H1 (cell line): ENCODE data around the gene SOCS6. TPM values are rescaled to one million over a fixed set of nuclear protein-coding genes. Genes with fewer than 3 reads are reported as not detected.

Experiments
- CTCF ChIA-PET: fragments of 300-600 bp; sonication (Branson Sonifier 250); formaldehyde crosslinking; loops from one replicate; lab custom pipeline; 2021; ENCODE audit not compliant: partially characterized antibody; lab: Charles Lee
- POLR2A ChIA-PET: fragments of 300-600 bp; sonication (Branson Sonifier 250); formaldehyde crosslinking; loops from one replicate; lab custom pipeline; 2021; ENCODE audit warnings: inconsistent platforms; ENCODE audit not compliant: partially characterized antibody; lab: Charles Lee
- DNase-seq, 2 experiments: peaks; one replicate each; pipeline versions ENCODE4 v3.0.0 to v3.0.0-alpha.2; 2010 to 2022; ENCODE audit warnings: low spot score in 2 of 2, low read depth in 1 of 2, mixed read lengths in 1 of 2
- FAIRE-seq: peaks from 2 replicates; lab custom pipeline; 2011; peaks lifted over from hg19 to GRCh38; lab: Jason Lieb, UNC
- H2AFZ ChIP-seq: 2 replicates; pipeline ENCODE4 v1.8.1; 2012; ENCODE audit warnings: low read length, inconsistent platforms
- H2AK5ac ChIP-seq: 2 replicates; pipeline ENCODE4 v1.6.1; 2013; ENCODE audit warnings: low read depth, low read length
- H2BK120ac ChIP-seq: replicated peaks from 2 replicates; pipeline ENCODE3; 2013; ENCODE audit warnings: low read depth, low read length, inconsistent platforms
- H2BK12ac ChIP-seq: 2 replicates; pipeline ENCODE4 v1.6.1; 2013; ENCODE audit warnings: low read depth, low read length
- H2BK15ac ChIP-seq: 2 replicates; pipeline ENCODE4 v1.6.1; 2013; ENCODE audit warnings: low read length
- H2BK20ac ChIP-seq: 2 replicates; pipeline ENCODE4 v1.6.1; 2013; ENCODE audit warnings: low read length
- H2BK5ac ChIP-seq: 2 replicates; pipeline ENCODE4 v1.6.1; 2013; ENCODE audit warnings: low read depth, low read length
- H3K14ac ChIP-seq: 2 replicates; pipeline ENCODE4 v1.6.1; 2013; ENCODE audit warnings: inconsistent platforms; ENCODE audit not compliant: insufficient read length
- H3K18ac ChIP-seq: 2 replicates; pipeline ENCODE4 v1.6.1; 2013; ENCODE audit warnings: low read length; ENCODE audit errors: extremely low read depth
- H3K23ac ChIP-seq: 2 replicates; pipeline ENCODE4 v1.6.1; 2013; ENCODE audit warnings: inconsistent platforms; ENCODE audit not compliant: insufficient read length
- H3K23me2 ChIP-seq: 2 replicates; pipeline ENCODE4 v1.6.1; 2013; ENCODE audit warnings: low read depth, low read length
- H3K27ac ChIP-seq: 2 replicates; pipeline ENCODE4 v1.6.1; 2011; ENCODE audit warnings: low read depth, low read length, inconsistent platforms
- H3K27me3 ChIP-seq, 4 experiments: replicated peaks in 1 of 4; 1 replicate in 1 of 4; 2 replicates in 3 of 4; pipeline versions ENCODE4 v1.6.1 to v1.8.1; 2011 to 2013; ENCODE audit warnings: low read length in 3 of 4, mild to moderate bottlenecking in 3 of 4, inconsistent platforms in 2 of 4, mixed read lengths in 2 of 4, moderate library complexity in 1 of 4; ENCODE audit not compliant: control insufficient read depth in 3 of 4, insufficient read depth in 3 of 4; ENCODE audit errors: extremely low read depth in 1 of 4
- H3K36me3 ChIP-seq, 4 experiments: 2 replicates each; pipeline versions ENCODE4 v1.6.1 to v1.8.1; 2011 to 2013; ENCODE audit warnings: mild to moderate bottlenecking in 4 of 4, low read length in 3 of 4, moderate library complexity in 2 of 4, control low read depth in 1 of 4, inconsistent platforms in 1 of 4; ENCODE audit not compliant: insufficient read depth in 4 of 4, control insufficient read depth in 2 of 4
- H3K4ac ChIP-seq: replicated peaks from 2 replicates; pipeline ENCODE3; 2013; ENCODE audit warnings: low read length, low read depth, mixed read lengths, inconsistent platforms; ENCODE audit not compliant: insufficient read length
- H3K4me1 ChIP-seq, 4 experiments: replicated peaks in 1 of 4; 1 replicate in 1 of 4; 2 replicates in 3 of 4; pipeline versions ENCODE4 v1.6.1 to v1.8.1; 2011 to 2013; ENCODE audit warnings: low read length in 3 of 4, inconsistent platforms in 2 of 4, mixed read lengths in 1 of 4; ENCODE audit not compliant: insufficient read depth in 4 of 4, control insufficient read depth in 3 of 4
- H3K4me2 ChIP-seq, 2 experiments: 2 replicates each; pipeline versions ENCODE4 v1.6.1 to v1.8.1; 2011 to 2013; ENCODE audit warnings: low read depth in 2 of 2, low read length in 2 of 2, control low read depth in 1 of 2, inconsistent platforms in 1 of 2, mild to moderate bottlenecking in 1 of 2; ENCODE audit not compliant: insufficient read depth in 1 of 2
- H3K4me3 ChIP-seq, 4 experiments: fragments of 200-600, 300-600 bp in 1 of 4; sonication (generic), shearing (Covaris generic), sonication (Bioruptor Twin) in 1 of 4; 2 replicates each; pipeline versions ENCODE4 v1.5.1 to v1.8.1; 2011 to 2016; ENCODE audit warnings: low read length in 4 of 4, low read depth in 3 of 4, control low read depth in 2 of 4, inconsistent platforms in 2 of 4, mild to moderate bottlenecking in 2 of 4, mixed read lengths in 1 of 4, moderate library complexity in 1 of 4; ENCODE audit not compliant: insufficient read depth in 2 of 4; ENCODE audit errors: extremely low read depth in 1 of 4
- H3K56ac ChIP-seq: replicated peaks from 2 replicates; pipeline ENCODE3; 2013; ENCODE audit warnings: low read depth, mild to moderate bottlenecking, mixed read lengths, low read length, inconsistent platforms; ENCODE audit not compliant: insufficient read length
- H3K79me1 ChIP-seq: 2 replicates; pipeline ENCODE4 v1.6.1; 2013; ENCODE audit warnings: low read depth, low read length, control low read depth
- H3K79me2 ChIP-seq, 2 experiments: 2 replicates each; pipeline versions ENCODE4 v1.6.1 to v1.8.1; 2012 to 2013; ENCODE audit warnings: low read length in 2 of 2, mild to moderate bottlenecking in 2 of 2, inconsistent platforms in 1 of 2; ENCODE audit not compliant: insufficient read depth in 2 of 2, control insufficient read depth in 1 of 2
- H3K9ac ChIP-seq, 4 experiments: replicated peaks in 1 of 4; 1 replicate in 1 of 4; 2 replicates in 3 of 4; pipeline versions ENCODE4 v1.6.1 to v1.8.1; 2011 to 2013; ENCODE audit warnings: low read depth in 3 of 4, low read length in 3 of 4, control low read depth in 2 of 4, mild to moderate bottlenecking in 2 of 4, moderate library complexity in 2 of 4, inconsistent platforms in 1 of 4; ENCODE audit errors: extremely low read depth in 1 of 4
- H3K9me3 ChIP-seq, 2 experiments: 2 replicates each; pipeline versions ENCODE4 v1.6.1 to v1.8.1; 2012 to 2013; ENCODE audit warnings: mild to moderate bottlenecking in 2 of 2, moderate library complexity in 2 of 2, control low read depth in 1 of 2, inconsistent platforms in 1 of 2, low read depth in 1 of 2, low read length in 1 of 2, mixed read lengths in 1 of 2; ENCODE audit not compliant: insufficient read depth in 2 of 2
- H4K20me1 ChIP-seq, 2 experiments: replicated peaks in 1 of 2; 2 replicates each; pipeline versions ENCODE3 to v1.8.1; 2011 to 2013; ENCODE audit warnings: inconsistent platforms in 2 of 2, low read length in 2 of 2, mild to moderate bottlenecking in 1 of 2; ENCODE audit not compliant: insufficient read depth in 2 of 2, control insufficient read depth in 1 of 2
- H4K5ac ChIP-seq: 2 replicates; pipeline ENCODE4 v1.6.1; 2013; ENCODE audit warnings: low read length, low read depth, mixed read lengths, inconsistent platforms; ENCODE audit not compliant: insufficient read length
- H4K8ac ChIP-seq: 2 replicates; pipeline ENCODE4 v1.8.0; 2013; ENCODE audit warnings: mild to moderate bottlenecking, moderate library complexity, low read length, inconsistent platforms; ENCODE audit not compliant: insufficient read depth; ENCODE audit errors: extremely low read depth
- H4K91ac ChIP-seq: replicated peaks from 2 replicates; pipeline ENCODE3; 2013; ENCODE audit warnings: low read length, mixed read lengths, inconsistent platforms; ENCODE audit not compliant: insufficient read length
- BACH1 ChIP-seq: IDR thresholded peaks from 2 replicates; pipeline ENCODE4 v1.6.1; 2012; ENCODE audit warnings: low read length, improper control_type of control experiment
- CBX8 ChIP-seq: fragments of 300-800, 300-1000 bp; sonication (generic); IDR thresholded peaks from 2 replicates; pipeline ENCODE4 v1.7.1; 2016; ENCODE audit warnings: low read depth, low read length, borderline replicate concordance
- CHD1 ChIP-seq: IDR thresholded peaks from 2 replicates; pipeline ENCODE4 v1.6.1; 2012; ENCODE audit warnings: low read depth, low read length, improper control_type of control experiment
- GABPA ChIP-seq: IDR thresholded peaks from 2 replicates; pipeline ENCODE4 v1.6.1; 2011; ENCODE audit warnings: mild to moderate bottlenecking, low read length, moderate library complexity, borderline replicate concordance; ENCODE audit not compliant: insufficient read depth
- KDM1A ChIP-seq: fragments of 200-600, 300-600 bp; sonication (generic); IDR thresholded peaks from 2 replicates; pipeline ENCODE4 v1.7.1; 2016; ENCODE audit warnings: mild to moderate bottlenecking, low read length, borderline replicate concordance
- RAD21 ChIP-seq, 2 experiments: IDR thresholded peaks in 1 of 2; conservative IDR thresholded peaks in 1 of 2; 2 replicates each; pipeline ENCODE4 v1.6.1; 2011; ENCODE audit warnings: low read depth in 2 of 2, low read length in 2 of 2, improper control_type of control experiment in 1 of 2, inconsistent platforms in 1 of 2, mild to moderate bottlenecking in 1 of 2, moderate library complexity in 1 of 2
- RBBP5 ChIP-seq: IDR thresholded peaks from 2 replicates; pipeline ENCODE4 v1.7.1; 2012; ENCODE audit warnings: low read depth, mild to moderate bottlenecking, inconsistent platforms, low read length, moderate library complexity, borderline replicate concordance
- SP1 ChIP-seq: IDR thresholded peaks from 2 replicates; pipeline ENCODE4 v1.6.1; 2011; ENCODE audit warnings: low read depth, low read length
- TAF1 ChIP-seq: IDR thresholded peaks from 2 replicates; pipeline ENCODE4 v1.6.1; 2011; ENCODE audit warnings: mild to moderate bottlenecking, low read depth, low read length
- TEAD4 ChIP-seq: IDR thresholded peaks from 2 replicates; pipeline ENCODE4 v1.6.1; 2012; ENCODE audit warnings: low read depth, low read length, inconsistent platforms, mixed read lengths
- ZNF274 ChIP-seq: IDR thresholded peaks from 2 replicates; pipeline ENCODE4 v1.7.0; 2012; ENCODE audit warnings: low read length, borderline replicate concordance; ENCODE audit errors: extremely low read depth
- WGBS, 2 experiments: shearing (Covaris generic) in 1 of 2; methylation state at CpG; one replicate each; pipeline versions ENCODE4 v1.1.6 to v1.1.7; 2013 to 2015; ENCODE audit warnings: low lambda C conversion rate in 2 of 2, mixed read lengths in 2 of 2, inconsistent platforms in 1 of 2, low coverage in 1 of 2, missing lambda C conversion rate in 1 of 2; ENCODE audit not compliant: insufficient replicate concordance in 2 of 2, insufficient coverage in 1 of 2, insufficient read length in 1 of 2; ENCODE audit errors: extremely low coverage in 1 of 2, missing lambda C conversion rate in 1 of 2; 5-methylcytosine and 5-hydroxymethylcytosine counted together
- polyA plus RNA-seq, 7 experiments: library from polyadenylated mRNA; depleted of rRNA in 3 of 7; stranded (reverse) in 5 of 7; unstranded in 2 of 7; fragments of >200 nt in 5 of 7; fragments of 200-250 nt in 2 of 7; gene quantifications; 1 replicate in 5 of 7; 2 replicates in 1 of 7; 4 replicates in 1 of 7; pipeline versions ENCODE4 v1.2.1 to v1.2.3, GENCODE V29; 2011 to 2013; ENCODE audit warnings: missing spikeins in 2 of 7, mixed read lengths in 2 of 7
- total RNA-seq: library from RNA; stranded (reverse); fragmentation: NEBNext Ultra II Directional; extraction: Animal tissue kit (Norgen Biotek cat#: 25700); gene quantifications from 2 replicates; pipeline ENCODE4 v1.2.1, GENCODE V29; 2021

The SOCS6 gene
- total and polyA plus RNA-seq, 2 of the 8 experiments (the other 6 are each of a cell fraction or from before 2014, with no cell fraction given): 9.1 to 22.9 TPM

DNA sequence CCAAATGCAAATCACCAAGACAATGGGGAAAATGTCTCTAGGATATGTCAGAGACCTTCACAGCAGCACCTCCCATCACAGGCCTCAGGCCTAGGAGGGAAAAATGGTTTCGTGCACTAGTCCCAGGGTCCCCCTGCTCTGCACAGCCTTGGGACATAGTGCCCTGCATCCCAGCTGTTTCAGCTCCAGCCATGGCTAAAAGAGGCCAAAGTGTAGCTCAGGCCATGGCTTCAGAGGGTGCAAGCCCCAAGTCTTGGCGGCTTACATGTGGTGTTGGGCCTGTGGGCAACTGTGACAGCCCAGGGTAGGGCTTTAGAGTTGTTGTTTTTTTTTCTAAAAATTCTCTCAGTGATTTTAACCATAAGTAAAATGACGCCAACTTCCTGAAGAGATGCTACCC is 25.5 kb upstream of the SOCS6 start:
- FAIRE-seq (no peak), DNase-seq (no peak)
- WGBS, 2 experiments: 66% methylated on average over 3 of the region's 3 CpGs; no CpG with 5 or more reads in 1 of the 2 experiments
- no peak overlapping the region for H2BK120ac ChIP-seq
- no peak overlapping the region for H4K8ac ChIP-seq
- no peaks in the 10 kb centered on the region for H4K20me1 ChIP-seq
- no peak overlapping the region for H3K9ac ChIP-seq
- no peak for TF ChIP-seq ZNF274
- no peak for TF ChIP-seq TAF1
- no peak for TF ChIP-seq CHD1
- no peak for TF ChIP-seq KDM1A
- TF ChIP-seq SP1: no peak
- TF ChIP-seq TEAD4: no peak
- no peak for TF ChIP-seq BACH1
- TF ChIP-seq GABPA: no peak
- TF ChIP-seq RBBP5: no peak
- no peak for TF ChIP-seq RAD21 (IDR thresholded peaks at IDR 0.05 in 1 of 2, conservative IDR thresholded peaks at IDR 0.05 in 1 of 2; ENCODE audit: low read depth in 2 of 2, low read length in 2 of 2)
- no peak for TF ChIP-seq CBX8
- no peak overlapping the region for H4K91ac ChIP-seq
- no peak overlapping the region for H3K4me2 ChIP-seq
- H2AK5ac ChIP-seq: no peak overlapping the region
- H2BK12ac ChIP-seq: no peak overlapping the region
- H2BK20ac ChIP-seq: no peak overlapping the region
- H3K4me1 ChIP-seq: no peaks in the 10 kb centered on the region
- no peak overlapping the region for H3K4ac ChIP-seq
- no peak overlapping the region for H3K27ac ChIP-seq
- no peaks in the 10 kb centered on the region for H3K36me3 ChIP-seq
- peaks cover 3 to 12% of the 10 kb centered on the region in 2 experiments; a peak in 2 of 4 replicates for H3K9me3 ChIP-seq
- POLR2A ChIA-PET: no interaction called here
- no peaks in the 10 kb centered on the region for H3K79me2 ChIP-seq
- H2BK15ac ChIP-seq: no peak overlapping the region
- H3K23me2 ChIP-seq: no peaks in the 10 kb centered on the region
- no peak overlapping the region for H3K18ac ChIP-seq
- no peak overlapping the region for H4K5ac ChIP-seq
- CTCF ChIA-PET: no interaction called here
- H2BK5ac ChIP-seq: no peak overlapping the region
- H3K4me3 ChIP-seq: no peak overlapping the region
- H3K27me3 ChIP-seq: no peaks in the 10 kb centered on the region
- no peak overlapping the region for H3K56ac ChIP-seq
- no peaks in the 10 kb centered on the region for H3K79me1 ChIP-seq
- no peak overlapping the region for H3K14ac ChIP-seq
- no peak overlapping the region for H2AFZ ChIP-seq
- H3K23ac ChIP-seq: no peak overlapping the region
